HG03095 (cell line): ENCODE data around the gene LRP1.

Experiments
- ATAC-seq: cut with Tn5 transposase; IDR thresholded peaks from one replicate; pipeline ENCODE4 v1.9.1; 2021; ENCODE audit warnings: moderate library complexity; ENCODE audit not compliant: unreplicated experiment

The LRP1 gene

DNA sequence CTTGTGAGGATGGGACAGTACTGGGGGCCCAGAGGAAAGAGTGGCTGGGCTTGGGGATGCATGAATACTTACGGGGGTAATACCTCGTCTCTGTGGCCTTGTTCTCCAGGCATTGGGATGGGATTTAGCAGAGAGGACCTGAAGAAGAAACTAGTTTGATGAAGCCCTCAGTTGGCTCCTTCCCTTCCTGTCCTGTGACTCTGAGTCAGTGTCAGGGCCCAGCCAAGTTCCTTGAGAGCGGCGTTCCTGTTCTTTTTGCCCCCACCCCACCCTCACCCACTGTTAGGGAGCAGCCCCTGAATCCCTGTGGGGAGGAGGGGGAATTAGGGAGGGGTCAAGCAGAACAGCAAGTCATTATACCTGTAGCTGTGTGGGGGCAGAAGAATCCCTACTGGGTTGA is 24.4 kb downstream of the LRP1 start:
- ATAC-seq, result no peak

DNA sequence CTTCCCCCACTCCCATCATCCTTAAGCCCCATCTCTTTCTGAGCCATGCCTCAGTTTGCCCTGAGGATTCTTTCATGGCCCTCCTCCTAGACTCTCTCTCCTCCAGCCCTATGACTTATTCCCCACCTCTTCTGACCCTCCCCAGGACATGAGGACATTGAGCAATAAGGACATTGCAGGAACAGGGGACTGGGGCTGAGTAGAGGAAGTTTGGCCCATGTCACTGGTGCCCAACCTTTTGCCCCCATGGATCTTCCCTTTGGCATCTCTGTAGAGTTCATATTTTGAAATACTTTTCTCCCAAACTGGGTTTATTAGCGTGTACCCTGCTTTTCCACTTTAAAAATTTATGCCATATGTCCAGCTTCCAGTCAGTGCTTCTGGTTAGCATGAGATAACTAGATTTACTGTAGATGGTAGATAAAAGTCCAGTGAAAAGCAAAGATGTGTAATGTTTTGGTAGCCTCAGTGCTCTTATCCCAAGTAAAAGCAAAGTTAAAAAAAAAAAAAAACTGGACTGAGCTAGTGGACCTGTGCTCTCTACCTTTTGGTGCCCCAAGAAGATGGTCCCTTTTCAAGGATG is 25.2 kb downstream of the LRP1 start:
- no peak for ATAC-seq

DNA sequence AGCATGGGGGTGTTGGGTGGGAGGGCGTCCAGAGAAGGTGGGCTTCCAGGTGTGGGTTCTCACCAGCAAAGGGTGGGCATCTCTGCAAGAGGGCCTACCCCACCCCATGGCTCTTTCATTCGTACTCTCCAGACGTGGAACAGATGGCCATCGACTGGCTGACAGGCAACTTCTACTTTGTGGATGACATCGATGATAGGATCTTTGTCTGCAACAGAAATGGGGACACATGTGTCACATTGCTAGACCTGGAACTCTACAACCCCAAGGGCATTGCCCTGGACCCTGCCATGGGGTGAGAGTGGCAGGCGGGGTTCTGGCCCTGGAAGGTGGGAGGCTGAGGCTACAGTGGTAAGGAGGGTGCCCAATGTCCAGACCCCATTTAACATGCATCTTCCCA is 25.8 kb downstream of the LRP1 start:
- no peak for ATAC-seq

DNA sequence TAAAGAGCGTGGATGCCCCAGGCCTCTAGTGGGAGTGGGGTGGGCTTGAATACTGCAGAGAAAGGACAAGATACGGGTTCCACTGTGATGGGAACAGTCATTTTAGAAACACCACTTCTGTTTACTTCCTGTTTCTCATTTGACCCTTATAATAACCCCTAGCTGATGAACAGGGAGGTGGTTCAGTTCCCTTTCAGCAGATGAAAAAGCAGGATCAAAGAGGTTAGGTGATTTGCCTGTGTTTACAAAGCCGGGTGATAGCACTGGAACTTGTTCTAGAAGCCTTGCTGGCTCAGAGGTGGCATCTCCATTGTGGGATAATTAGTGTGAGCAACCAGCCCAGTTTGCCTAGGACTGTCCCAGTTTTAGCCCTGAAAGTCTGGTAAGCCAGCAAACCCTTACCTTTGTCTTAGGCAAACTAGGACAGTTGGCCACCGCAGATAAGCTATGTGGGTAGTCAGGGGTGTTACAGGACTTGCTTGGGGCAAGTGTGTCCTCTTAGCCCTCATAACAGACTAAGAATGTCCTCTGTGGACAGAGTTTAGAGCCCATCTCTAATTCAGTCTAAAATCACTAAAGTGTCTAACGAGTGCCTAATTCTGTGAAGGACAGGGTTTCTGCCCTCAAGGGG is 26.6 kb downstream of the LRP1 start:
- no peak for ATAC-seq

DNA sequence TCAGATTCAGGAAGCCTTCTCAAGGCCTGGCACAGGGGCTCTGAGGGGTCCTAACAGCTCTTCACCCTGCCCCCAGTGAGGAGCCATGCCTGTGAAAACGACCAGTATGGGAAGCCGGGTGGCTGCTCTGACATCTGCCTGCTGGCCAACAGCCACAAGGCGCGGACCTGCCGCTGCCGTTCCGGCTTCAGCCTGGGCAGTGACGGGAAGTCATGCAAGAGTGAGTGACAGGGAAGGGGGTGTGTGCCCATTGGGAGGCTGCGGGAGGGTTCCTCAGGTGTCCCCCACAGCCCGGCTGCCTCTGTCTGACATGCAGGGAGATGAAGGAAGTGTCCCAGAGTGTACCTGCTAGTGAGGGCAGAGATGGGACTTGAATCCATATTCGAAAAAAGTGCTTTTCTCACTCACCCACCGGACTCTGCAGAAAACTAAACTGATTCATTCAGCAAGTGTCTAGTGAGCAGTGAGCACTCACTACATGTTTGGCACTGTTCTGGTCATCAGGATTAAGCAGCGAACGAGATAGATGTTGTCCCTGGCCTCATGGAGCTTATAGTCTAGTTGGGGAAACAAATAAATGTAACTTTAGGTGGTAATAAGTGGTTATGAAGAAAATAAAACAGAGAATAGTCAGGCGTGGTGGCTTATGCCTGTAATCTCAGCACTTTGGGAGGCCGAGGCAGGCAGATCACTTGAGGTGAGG is 28.6 kb downstream of the LRP1 start:
- ATAC-seq, result no peak

DNA sequence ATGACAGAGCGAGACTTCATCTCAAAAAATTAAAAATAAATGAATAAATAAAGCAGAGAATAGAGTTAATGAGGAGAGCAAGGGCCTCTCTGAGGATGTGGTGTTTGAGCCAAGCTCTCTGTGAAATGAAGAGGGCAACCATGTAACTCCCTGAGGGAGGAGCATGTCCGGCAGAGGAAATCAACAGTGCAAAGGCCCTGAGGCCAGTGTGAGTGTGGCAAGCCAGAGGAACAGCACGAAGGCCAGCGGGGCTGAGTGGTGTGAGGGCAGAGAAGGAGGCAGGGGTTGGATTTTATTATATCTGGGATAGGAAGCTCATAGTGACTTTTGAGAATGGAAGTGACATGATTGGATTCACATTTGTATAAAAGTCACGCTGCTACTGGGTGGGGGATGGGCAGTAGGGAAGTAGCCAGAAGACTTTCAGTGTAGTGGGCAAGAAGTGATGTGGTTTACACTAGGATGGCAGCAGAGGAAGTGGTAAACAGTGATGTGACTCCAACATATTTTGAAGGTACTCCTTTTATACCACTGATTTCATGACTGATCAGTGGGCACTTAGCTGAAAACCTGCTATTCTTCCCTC is 29.4 kb downstream of the LRP1 start:
- ATAC-seq, result no peak

DNA sequence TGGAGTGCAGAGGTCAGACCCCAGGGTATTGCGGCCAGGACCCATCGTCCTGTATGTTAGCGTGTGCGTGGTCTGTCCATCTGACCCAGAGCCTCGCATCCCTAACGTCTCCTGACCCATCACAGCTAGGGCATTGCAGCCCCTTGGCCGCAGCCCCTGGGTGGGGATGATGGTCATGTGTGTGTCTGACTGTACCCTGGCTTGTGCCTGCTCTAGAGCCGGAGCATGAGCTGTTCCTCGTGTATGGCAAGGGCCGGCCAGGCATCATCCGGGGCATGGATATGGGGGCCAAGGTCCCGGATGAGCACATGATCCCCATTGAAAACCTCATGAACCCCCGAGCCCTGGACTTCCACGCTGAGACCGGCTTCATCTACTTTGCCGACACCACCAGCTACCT is 29.9 kb downstream of the LRP1 start:
- no peak for ATAC-seq

DNA sequence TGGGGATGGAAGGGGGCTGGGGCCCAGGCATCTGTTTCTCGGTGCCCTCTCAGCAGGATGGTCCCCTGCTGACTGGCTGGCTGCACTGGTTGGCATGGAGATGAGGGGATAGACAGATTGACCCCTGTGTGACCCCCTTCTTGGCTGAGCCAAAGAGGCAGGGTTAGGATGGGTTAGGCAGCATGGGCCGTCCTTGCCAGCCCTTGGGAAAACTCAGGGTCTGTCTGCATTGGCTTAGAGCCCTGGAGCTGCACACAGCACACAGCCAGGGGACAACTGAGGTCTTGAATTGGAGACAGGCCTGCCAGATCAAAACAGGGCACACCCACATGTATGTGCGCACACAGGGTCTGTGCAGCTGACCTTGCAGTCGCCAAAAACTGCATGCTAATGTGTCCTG is 30.4 kb downstream of the LRP1 start:
- ATAC-seq, result no peak

DNA sequence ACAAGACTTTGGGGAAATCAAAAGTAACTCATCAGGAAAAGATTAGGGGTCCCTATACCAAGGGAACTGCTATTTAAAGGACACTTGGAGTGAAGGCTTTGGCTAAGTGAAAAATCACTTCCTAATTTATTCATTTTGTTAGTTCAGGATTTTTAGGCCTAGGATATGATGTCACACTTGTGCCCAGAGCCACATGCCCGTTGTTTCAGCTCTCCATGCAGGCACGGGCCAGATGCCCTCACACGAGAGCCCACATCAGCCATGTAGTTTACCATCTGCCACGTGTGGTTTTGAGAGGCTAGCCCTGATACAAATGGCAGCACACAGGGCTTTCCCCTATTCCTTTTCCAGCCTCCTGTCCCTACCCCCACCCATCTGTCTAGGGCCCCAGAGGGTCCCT is 31.0 kb downstream of the LRP1 start:
- no peak for ATAC-seq

DNA sequence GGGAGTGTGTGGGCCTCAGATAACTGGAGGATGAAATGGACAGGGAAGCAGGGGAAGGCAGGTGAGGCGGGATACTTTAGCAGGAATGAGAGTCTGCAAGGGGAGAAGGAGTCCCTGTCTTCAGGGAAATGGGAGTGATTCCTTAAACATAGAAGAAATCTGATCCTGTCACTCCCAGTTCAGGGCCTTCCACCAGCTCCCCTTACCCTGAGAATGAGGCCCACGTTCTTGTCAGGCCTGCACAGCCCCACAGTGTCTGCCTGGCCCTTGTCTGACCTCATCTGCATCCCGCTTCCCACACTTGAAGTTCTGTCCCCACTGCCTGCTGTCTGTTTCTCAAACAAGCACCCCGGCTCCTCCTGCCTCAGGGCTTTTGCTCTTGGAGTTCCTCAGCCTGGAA is 31.8 kb downstream of the LRP1 start:
- ATAC-seq, result no peak

DNA sequence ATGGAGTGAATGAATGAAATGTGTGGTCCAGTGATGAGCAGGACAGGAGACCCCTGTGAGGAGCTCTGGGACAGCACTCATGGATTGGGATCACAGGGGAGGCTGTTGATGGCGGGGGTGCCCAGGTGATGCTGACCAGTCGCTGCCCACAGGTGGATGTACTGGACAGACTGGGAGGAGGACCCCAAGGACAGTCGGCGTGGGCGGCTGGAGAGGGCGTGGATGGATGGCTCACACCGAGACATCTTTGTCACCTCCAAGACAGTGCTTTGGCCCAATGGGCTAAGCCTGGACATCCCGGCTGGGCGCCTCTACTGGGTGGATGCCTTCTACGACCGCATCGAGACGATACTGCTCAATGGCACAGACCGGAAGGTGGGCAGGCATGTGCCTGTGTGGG is 32.5 kb downstream of the LRP1 start:
- no peak for ATAC-seq

DNA sequence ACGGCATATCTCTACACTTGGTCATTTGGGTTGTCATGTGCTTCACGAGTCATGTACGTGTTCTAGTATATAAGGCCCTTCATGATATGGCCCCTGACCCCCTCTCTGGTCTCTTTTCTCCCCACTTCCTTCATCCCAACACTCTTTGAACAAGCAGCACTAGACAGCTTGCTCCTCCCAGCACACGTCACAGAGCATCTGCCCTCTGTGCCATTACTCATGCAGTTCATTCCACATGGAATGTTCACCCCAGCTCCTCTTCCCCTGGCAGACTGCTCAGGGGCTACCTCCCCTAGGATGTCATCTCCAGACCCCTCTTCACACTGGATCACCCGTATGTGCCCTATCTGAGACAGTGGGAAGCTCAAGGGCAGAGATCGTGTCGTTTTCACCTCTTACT is 33.2 kb downstream of the LRP1 start:
- no peak for ATAC-seq

DNA sequence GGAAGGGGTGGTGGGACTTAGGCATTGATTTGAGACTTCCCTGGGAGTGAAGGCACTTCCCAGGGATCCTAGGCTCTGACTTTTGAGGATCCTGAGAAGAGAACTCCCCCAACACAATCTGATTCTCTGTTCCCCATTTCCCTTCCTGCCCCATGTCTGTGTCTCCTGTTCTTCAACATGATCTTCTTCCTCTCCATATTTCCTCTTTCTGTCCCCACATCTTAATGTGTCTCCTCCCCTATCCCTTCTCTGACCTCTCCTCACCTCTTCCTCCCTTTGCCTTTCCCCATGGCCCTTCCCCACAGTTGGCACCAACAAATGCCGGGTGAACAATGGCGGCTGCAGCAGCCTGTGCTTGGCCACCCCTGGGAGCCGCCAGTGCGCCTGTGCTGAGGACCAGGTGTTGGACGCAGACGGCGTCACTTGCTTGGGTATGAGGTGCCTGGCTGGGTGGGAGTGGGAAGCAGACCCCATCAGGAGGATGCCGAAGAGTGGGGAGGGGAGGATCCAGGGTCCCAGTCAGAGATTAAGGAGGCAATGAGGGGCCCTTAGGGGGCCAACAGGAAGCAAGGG is 34.4 kb downstream of the LRP1 start:
- no peak for ATAC-seq

DNA sequence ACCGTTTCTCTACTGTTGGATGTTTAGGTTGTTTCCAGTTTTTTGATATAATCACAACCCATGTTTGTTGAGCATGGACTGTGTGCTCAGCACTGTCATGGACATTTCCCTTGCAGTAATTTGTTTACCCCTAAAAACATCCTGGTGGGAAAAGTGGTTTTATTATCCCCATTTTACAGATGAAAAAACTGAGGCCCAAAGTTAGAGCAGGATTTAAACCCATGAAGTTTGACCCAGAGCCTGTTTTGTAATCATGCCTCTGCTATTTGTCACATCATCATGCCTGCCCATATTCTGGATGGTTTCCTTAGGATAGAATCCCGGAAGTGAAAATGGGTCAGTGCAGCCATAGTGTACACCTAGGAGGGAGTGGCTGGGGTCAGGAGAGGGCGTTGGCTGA is 36.2 kb downstream of the LRP1 start:
- no peak for ATAC-seq

DNA sequence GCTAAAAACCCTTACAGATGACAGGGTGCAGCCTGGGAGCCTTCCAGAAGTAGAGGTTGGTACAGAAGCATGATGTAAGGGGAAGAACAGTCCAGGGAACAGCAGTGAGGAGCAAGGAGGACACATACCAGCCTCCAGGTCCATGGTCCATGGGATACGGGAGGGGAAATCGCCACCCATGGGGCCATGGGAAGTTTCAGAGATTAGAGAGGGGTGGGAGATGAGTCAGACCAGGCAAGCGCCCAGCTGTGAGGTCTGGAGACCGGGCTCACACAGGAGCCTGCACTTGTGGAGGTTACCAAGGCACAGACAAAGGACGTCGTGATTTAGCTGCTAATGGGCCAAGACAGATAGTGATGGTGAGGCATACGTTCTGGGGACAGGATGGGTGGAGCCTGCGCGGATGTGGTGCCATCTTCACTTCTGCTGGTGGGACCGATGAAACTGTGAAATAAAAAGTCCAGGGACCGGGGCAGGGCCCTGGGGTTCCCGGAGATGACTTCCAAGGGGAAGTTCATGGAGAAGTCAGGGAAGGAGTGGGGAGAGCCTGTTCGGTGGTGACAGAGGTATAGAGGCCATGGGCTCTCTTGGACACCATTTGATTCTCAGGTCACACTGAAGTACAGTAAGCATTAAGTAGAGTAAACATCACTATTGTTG is 36.8 kb downstream of the LRP1 start:
- ATAC-seq, result no peak

DNA sequence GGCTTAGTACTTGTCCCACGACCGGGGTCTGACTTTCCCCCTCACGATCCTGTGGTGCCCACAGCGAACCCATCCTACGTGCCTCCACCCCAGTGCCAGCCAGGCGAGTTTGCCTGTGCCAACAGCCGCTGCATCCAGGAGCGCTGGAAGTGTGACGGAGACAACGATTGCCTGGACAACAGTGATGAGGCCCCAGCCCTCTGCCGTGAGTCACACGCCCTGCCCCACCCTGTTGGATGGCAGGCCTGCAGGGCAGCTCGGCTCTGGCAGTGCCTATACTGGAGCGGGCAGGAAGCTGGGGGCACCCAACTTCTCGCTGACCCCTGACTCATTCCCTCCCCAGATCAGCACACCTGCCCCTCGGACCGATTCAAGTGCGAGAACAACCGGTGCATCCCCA is 37.5 kb downstream of the LRP1 start:
- ATAC-seq, result no peak

DNA sequence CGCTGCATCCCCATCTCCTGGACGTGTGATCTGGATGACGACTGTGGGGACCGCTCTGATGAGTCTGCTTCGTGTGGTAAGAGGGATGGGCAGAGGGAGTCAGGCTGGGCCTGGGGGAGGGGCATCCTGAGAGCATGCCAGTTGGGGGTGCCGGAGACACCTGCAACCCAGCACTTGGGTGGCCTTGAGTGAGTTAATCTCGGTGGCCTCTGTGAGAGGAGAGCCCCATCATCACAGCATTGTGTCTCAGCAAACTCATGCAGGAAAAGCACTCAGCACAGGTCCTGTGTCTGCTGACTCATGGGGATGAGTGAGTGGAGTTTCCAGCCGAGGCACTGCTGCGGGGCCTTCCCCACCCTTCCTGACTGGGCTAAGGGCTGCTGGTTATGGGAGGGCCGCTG is 38.7 kb downstream of the LRP1 start:
- no peak for ATAC-seq

DNA sequence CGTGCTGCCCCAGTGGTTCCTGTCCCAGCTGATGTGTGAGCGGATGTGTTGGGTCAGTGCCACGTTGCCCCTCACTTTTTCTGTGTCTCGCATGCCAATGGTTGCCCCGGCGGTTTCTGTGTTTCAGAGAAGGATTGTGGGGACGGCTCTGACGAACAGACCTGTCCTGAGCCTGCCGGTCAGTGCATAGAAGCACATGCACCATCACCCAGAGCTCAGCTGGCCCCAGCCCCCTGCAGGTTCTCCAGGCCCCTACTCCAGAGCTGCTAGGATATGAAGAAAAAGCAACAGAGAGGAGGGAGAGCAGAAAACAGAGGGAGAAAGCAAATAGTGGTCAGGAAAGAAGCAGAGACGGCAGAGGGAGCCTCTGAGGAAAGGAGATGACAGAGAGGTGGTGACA is 39.8 kb downstream of the LRP1 start:
- no peak for ATAC-seq

DNA sequence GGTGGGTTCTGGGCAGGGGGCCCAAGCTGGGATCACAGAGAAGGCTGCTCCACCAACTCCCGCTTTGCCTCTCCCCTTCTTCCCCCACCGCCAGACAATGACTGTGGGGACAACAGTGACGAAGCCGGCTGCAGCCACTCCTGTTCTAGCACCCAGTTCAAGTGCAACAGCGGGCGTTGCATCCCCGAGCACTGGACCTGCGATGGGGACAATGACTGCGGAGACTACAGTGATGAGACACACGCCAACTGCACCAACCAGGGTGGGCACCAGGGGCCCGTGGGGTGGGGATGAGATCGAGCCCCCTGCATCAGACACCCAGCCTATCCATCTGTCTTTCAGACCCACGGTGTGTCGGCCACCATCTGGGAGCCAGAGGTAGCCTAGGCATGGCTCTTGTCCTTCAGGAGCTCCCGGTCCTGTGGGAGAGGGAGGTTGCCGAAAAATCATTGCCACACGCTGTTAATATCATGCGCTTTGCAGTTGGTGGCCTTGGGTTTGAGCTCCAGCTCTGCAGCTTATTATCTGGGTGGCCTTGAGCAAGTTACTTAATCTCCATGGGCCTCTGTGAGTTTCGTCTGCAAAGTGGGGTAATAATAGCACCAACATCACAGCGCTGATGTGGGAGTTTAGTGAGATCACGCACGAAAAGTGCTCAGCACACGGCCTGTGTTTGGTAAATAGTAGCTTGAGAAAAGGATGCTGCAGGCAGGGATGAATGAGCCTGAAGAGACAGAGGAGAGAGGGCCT is 40.9 kb downstream of the LRP1 start:
- no peak for ATAC-seq

DNA sequence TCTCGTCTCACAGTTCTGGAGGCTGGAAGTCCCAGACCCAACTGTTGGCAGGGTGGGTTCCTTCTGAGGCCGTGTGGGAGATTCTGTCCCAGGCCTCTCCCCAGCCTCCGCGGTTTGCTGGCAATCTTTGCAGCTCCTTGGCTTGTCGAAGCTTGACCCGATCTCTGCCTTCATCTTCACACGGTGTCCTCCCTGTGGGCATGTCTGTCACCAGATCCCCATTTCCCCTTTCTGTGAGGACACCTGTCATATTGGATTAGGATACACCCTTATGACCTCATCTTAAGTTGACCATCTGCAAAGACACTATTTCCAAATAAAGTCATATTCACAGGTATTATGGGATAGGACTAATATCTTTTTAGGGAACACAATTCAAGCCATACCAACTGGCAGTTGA is 41.7 kb downstream of the LRP1 start:
- no peak for ATAC-seq

DNA sequence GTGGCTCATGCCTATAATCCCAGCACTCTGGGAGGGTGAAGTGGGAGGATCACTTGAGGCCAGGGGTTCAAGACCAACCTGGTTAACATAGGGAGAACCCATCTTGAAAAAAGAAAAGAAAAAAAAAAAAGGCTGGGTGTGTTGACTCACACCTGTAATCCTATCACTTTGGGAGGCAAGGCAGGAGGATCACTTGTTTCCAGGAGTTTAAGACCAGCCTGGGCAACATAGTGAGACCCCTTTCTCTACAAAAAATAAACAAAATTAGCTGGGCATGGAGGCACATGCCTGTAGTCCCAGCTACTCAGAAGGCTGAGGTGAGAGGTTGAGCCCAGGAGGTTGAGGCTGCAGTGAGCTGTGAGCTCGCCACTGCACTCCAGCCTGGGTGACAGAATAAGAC is 42.1 kb downstream of the LRP1 start:
- ATAC-seq, result no peak
